Right renal pelvis (tissue), 4 donors: ENCODE measurements around the gene EID2B. TPM values are rescaled to one million over a fixed set of nuclear protein-coding genes. Genes with fewer than 3 reads are reported as not detected.

Experiments used
- DNase-seq, 4 donors: peaks; one replicate each; pipeline ENCODE4 v3.0.0-alpha.2; 2013; ENCODE audit warnings: low read depth in 4 of 4, low spot score in 3 of 4, missing footprints in 1 of 4
- polyA plus RNA-seq, 4 donors: library from polyadenylated mRNA; unstranded; fragments of 120-200 nt; gene quantifications; one replicate each; pipeline ENCODE4 v1.2.1, GENCODE V29; 2013; ENCODE audit not compliant: insufficient read length in 4 of 4

Gene EID2B, protein sequence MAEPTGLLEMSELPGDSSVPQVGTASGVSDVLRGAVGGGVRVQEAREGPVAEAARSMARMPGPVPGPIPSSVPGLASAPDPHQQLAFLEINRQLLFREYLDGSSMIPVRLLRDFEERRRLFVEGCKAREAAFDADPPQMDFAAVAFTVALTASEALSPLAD
- polyA plus RNA-seq = 1 to 10 TPM; 3.7 to 5.1 (median 4.3) TPM

DNA sequence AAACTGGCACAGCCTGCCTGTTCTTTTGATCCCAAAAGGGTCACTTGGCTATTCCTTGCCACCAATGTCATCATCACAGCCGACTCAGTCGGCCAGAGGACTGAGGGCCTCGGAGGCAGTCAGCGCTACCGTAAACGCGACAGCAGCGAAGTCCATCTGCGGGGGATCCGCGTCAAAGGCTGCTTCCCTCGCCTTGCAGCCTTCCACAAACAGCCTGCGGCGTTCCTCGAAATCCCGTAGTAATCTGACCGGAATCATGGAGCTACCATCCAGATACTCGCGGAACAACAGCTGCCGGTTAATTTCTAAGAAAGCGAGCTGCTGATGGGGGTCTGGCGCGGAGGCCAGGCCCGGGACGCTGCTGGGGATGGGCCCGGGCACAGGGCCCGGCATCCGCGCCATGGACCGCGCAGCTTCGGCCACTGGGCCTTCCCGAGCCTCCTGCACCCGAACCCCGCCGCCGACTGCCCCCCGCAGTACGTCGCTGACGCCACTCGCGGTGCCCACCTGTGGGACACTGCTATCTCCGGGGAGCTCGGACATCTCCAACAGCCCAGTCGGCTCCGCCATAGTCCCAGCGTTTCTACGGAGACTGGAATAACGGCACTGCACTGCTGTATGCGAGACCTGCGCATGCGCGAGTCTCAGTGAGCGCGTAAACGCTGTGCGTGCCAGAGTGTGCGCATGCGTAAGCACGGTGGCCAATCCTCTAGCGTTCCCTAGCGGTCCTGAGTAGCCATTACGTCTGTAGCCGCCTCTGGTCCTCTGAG lies at the start of gene EID2B:
TSS of gene EID2B (minus strand) at position 620 of the 770 bp plus-strand sequence. CDS start at position 570, 50 bp downstream.
- DNase-seq = peak; percentile 95 to 100 (median 95)

DNA sequence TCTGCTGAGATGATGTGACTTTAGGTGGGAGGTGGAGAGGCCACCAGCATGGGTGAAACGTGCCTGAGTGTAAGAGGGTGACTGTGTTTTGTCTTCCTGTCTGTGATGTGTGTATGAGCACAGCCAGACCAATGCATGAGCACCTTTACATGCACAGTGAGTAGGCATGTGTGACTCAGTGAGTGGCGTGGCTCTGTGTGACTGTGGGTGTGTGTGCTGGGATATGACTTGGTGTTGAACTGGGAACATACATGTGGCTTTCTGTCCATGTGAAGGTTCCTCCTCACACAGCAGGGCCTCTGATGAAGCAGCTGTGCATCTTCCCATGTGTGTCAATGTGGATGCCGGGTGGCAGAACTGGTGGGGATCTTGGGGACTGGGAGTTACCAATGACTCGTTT lies 49.8 kb upstream of the EID2B start:
- DNase-seq = no peak

DNA sequence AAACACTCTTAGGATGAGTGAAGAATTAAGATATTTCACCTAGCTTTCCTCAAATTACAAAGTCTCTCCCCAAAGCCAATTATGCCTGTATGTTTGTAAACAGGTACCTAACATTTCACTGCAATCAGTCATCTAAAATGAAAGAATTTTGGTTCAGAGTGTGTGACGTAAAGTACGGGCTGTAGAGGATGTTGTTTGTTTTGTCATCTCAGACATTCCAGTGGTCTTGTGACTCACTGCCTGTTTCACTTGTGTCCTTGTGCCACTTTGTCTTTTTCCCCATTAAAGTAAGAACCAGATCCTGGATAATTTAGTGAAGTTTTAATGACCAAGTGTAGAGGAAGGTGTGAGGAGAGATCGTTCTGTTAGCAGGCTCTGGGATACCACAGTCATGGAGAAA lies 36.0 kb upstream of the EID2B start:
- DNase-seq = no peak

DNA sequence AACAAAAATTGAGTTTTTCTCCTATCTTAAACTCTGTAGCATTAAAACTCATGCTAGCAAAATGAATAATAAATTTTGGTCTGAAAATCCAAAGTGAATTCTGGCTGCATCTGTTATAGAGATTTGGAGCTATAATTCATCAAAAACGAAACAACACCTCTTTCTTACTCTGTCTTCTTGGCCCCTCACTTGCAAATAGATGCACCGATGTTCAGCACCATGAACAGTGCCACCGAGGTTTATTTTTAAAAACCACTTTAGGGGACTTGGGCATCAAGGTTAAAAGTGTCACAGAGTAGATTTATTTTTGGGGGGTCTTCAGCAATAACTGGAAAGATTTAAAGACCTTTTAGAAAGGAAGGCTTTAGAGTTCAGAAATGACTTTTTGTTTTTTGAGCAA lies 33.4 kb upstream of the EID2B start:
- no peak for DNase-seq

DNA sequence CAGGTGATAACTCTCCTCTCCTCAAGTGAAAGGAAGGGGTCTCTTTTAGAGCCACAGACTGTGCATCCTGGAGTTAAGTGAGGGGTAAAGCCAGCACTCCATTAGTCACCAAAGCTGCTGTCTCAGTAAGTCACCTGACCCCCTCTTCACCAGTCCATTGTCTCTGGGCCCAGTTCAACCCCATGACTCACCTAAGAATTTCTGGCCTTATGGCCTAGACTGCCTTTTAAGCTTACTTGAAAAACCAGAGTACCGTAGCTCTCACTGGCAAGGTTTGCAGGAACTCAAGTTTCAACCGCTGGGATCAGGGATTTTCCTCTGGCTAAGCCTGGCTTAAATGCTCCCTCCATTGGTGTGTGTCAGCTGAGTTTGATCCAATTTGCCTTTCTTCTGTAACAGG lies 30.8 kb upstream of the EID2B start:
- DNase-seq = no peak

DNA sequence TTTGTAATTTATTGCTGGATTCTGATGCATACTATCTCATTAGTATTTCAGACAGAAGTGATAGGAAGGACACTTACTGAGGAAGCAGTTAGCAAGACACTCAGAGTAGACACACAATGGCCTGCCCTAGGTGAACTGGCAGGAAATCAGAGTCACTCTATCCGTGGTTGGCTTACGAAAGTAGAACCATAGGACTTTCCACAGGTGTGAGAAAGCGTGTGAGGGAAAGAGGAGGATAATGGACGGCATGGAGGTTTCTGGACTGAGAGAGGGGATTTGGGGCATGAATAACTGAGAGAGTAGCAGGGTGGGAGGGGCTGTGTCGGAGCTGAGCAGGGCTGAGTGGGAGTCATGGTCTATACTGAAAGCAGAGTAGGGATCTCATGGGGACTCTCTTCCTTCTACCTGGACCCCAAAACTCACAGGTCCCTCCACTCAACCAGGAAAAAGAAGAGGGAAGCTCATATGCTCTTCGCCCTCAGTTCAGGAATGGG lies 26.0 kb upstream of the EID2B start:
- no peak for DNase-seq

DNA sequence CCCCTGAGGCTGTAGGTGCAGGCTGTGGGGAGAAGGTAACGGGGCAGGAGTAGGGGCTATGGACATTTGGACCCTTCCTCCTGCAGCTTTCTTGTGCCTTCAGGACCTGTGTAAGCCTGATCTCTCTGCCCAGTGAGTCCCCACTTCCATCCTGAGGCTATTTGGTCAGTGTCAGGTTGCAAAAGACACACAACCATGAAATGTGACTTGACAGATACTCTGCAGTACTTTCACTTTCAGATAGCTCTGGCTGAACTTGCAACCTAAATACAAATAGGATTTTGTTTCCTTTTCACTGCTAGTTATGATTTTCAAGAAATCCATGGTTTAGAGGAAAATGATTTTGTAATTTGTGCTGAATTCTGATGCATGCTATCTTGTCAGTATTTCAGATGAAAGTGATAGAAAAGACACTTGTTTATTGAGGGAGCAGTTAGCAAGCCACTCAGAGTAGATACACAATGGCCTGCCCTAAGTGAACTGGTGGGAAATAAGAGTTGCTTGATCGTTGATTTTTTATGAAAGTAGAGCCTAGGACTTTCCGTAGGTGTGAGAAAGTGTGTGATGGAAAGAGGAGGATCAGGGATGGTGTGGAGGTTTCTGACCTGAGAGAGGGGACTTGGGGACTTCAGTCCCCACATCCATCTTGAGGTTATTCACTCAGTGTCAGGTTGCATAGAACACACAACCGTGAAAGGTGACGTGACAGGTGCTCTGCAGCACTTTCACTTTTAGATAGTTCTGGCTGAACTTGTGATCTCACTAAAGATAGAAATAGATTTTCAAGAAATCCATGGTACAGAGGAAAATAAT lies 25.4 kb upstream of the EID2B start:
- DNase-seq = peak in 3 of 4 donors; percentile 9 to 22 (median 17)

DNA sequence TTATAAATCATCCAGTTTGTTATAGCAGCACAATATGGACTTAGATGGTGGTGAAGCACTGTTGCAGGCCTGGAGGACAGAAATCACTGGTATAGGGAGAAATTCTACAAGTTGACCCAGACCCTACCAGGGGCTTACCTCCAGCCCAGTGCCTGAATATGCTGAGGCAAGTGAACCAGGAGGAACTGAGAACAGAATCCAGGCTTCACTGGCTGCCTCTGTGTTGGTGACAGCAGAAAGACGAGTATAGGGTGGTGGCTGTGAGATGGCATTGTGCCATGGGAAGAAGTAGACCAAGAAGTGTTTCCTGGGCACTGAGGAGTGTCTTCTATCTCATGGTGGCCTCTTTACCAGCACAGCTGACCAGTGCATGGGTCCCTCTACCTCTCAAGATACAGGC lies 23.2 kb upstream of the EID2B start:
- no peak for DNase-seq

DNA sequence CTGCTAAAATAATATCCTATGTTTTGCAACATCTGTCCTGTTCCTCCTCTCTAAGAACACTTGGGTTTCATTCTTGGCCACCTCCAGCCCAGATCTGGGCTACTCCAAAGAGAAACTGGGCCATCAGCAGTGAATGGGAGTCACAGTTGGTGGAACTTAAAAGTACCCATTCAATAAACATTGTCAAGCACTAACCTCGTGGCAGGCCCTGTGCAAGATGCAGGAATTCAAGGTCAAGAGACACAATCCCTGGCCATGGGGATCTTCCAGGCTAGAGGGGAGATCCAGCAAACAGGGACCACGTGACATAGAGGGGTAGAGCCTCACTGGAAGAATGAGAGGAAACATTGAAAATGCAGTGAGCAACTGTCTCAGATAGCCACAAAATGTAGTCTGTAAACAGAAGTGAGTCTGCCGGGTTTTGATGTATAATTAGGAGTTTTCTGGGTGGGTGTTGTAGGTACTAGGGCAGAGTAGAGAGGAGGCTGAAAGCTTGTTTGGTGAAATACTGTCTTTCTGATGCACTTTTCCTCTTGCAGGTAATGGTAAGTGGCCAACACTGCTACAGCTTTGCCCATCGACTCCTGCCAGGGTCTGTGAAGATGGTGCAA lies 22.2 kb upstream of the EID2B start:
- DNase-seq = no peak

DNA sequence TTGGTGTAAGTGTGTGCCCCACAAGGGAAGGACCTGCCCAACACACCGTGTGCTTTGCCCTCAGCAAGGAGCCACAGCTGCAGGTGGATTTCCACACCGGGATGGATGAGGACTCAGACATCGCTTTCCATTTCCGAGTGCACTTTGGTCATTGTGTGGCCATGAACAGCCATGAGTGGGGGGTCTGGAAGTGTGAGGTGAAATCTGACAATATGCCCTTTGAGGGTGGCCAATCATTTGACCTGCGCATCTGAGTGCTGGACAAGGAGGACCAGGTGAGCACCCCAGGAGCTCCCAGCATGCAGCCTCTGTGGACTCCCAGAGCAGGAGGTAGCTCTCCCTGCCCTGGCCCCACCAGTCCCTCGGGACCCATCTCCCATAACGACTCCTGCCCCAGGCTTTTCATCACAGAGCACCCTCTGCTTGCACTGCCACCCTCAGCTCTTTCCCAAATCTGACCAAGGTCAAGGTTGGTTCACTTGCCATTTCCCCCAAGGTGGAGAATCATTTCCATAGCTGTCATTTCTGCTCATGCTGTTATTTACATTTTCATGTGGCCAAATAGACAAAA lies 20.5 kb upstream of the EID2B start:
- DNase-seq = no peak

DNA sequence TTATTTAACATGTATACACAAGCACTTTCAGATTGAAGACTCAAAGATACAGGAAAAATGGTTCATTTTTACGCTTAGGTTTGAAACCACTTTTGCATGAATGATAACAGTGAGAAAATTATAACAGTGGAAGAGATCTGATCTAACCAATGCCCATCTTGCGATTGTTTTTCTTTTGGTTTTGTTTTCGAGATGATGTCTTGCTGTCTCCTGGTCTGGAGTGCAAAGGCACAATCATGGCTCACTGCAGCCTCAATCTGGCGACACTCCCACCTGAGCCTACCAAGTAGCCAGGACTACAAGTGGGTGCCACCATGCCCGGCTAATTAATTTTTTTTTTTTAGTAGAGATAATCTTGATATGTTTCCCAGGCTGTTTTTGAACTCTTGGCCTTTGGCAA lies 17.5 kb upstream of the EID2B start:
- DNase-seq = no peak

DNA sequence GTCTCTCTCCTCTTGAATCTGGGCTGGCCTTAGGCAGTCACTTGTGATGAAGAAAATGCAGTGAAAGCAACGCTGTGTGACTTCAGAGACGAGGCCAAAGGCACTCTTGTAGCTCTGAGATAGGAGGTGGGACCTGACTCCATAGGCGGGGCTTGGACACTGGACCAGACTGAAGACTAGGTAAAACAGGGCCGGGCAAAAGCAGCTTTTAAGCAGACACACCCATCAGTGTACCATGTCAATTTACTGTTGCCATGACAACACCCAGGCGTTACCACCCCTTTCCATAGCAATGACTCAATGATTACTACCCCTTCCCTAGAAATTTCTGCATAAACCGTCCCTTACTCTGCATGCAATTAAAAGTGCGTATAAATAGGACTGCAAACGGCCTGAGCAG lies 13.9 kb upstream of the EID2B start:
- no peak for DNase-seq

DNA sequence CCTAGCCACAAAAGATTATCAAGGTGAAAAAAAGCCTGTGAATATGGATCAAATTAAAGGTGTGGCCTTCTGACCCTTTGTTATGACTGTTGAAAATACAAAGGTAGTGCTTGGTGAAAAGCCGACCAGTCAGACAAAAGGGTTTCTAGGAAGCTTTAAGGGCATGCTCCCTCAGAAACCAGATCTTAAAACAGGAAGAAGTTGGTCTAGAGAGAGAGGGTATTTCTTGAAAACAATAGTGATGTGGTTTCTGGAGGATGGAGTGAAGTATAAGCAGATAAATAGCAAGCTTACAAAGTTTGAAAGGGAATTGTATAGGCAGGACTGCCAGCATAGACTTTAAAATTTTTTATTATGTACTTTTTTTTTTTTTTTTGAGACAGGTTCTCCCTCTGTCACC lies 12.3 kb upstream of the EID2B start:
- no peak for DNase-seq

DNA sequence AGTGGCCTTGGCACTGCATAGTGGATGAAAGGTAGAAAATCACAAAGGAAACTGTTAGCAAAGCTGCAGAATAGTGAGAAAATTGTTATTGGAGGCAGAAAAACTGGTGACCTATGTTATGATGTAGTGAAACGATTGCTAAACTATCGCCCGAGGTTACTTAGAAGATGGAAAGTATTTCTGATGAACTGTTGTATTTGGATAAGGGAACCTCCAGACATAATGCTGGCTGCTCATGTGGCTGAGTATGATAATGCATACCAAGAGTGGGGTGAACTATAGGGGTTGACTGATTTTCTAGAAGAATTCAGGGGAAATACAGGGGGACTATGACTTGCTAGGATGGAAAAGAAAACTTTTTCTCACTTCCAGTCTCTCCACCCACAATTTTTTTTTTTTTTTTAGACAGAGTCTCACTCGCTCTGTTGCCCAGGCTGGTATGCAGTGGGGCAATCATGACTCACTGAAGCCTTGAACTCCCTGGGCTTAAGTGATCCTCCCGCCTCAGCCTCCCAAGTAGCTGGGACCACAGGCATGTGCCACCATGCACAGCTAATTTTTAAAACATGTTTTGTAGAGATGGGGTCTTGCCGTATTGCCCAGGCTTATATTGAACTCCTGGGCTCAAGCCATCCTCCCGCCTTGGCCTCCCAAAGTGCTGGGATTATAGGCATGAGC lies 11.7 kb upstream of the EID2B start:
- no peak for DNase-seq

DNA sequence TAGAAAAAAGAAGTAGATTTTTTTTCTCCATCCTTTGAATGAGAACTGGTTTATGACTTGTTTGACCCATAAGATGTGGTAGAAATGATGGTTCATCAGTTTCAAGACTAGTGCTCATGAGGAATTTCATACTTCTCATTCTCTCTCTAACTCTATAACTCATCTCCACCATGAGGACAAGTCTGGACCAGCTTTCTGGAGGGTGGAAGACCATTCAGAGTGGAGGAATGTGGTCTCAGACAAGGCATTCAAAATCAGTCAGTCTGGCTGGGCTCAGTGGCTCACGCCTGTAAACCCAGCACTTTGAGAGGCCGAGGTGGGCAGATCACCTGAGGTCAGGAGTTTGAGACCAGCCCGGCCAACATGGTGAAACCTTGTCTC lies 10.8 kb upstream of the EID2B start:
- no peak for DNase-seq

DNA sequence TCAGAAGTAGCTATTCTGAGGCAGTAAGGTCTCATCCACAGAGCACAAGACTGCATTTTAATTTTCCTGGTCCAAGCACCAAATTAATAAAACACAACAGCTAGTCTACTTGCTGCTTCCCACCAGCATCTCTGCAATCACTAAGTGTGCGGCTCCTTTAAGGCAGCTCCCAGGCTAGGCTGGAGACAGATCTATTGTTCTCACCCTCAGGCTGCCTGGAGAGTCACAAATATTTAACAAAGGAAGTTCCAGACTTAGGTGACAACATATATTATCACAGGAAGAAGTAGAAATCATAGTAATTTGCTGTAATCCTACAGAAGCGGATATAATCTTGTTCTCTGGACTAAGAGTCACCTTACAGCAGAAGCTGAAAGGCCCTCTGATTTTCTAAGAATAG lies 9.6 kb upstream of the EID2B start:
- no peak for DNase-seq

DNA sequence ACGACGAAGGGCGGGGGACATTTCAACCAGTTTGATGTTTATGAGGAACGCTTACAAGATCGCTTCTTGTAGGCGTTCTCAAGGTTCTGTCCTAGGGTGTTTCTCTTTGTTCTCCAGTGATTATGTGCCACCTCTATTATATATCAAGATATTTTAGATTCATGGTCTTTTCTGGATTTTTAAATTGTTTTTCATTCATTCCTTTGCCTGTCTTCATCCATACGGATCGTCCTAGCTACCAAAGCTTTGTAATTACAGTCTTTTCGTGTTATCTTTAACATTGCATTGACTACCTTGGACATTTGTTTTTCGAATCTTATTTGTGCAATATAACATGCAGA lies 7.7 kb upstream of the EID2B start:
- no peak for DNase-seq

DNA sequence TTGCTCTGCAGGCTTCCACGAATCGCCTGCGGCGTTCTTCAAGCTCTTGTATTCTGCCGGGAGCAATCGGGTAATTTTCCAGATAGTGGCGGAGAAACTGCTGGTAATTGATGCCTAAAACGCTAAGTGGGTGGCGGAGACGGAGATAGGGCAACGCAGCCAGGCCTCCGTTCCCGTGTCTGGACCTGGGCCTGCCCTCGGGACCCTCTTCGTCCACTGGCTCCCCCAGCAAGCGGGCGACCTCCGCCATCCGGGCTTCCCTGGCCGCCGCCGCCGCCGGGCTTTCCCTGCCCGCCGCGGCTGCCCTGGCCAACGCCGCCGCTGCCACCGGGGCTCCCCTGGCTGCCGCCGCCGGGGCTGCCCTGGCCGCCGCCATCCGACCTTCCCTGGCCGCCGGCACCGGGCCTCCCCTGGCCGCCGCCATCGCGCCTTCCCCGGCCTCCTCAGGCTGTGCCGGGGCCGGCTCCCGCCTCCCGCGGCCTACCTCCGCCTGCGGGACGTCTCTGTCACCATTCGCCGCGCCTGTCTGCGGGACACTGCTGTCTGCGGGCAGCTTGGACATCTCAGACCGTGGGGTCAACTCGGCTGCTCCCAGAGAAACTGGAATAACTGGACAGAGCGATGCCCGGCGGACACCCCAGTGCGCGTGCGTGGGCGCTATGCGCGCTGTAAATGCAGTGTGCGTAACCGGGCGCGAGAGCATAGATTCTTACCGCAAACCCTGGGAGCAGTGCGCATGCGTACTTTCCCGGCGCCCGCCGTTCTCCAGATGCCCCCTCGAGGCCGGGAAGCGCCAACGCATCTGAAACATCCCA lies 7.1 kb upstream of the EID2B start, which contains the start of gene EID2:
TSS of gene EID2 (minus strand) at position 644 of the 815 bp plus-strand sequence. CDS start at position 562, 82 bp downstream.
- DNase-seq = peak; percentile 88 to 93 (median 90)

DNA sequence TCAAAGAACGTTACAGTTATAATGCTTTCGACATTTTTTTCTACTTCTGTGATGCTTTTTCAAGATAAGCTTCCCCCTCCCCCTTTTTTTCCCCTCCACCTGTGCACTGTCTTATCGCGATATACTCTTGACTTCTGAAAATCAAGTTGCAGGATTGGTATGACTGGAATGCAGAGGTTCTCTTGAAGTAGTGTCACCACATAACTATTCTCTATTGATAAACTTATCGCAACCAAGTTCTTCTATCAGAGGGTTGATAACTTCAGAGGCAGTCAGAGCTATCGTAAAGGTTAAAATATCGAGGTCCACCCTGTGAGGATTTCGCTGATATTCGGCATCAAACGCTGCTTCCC lies 6.5 kb upstream of the EID2B start:
- no peak for DNase-seq
